Activated CD4-positive, alpha-beta T cell treated with anti-CD3 and anti-CD28 coated beads, Interleukin-2, amount 10 ng/mL, durations not matched to agents 7 days and 5 days (primary cell): ENCODE data around the gene DPP10. TPM values are rescaled to one million over a fixed set of nuclear protein-coding genes. Genes with fewer than 3 reads are reported as not detected.

ENCODE experiments used
- CTCF ChIA-PET: fragments of 350-600 bp; sonication (Branson Sonifier 250); formaldehyde crosslinking; loops from one replicate; lab custom pipeline; 2021; ENCODE audit warnings: antibody characterized with exemption; lab: Charles Lee
- POLR2A ChIA-PET: fragments of 350-600 bp; sonication (Branson Sonifier 250); formaldehyde crosslinking; loops from one replicate; lab custom pipeline; 2021; ENCODE audit warnings: antibody characterized with exemption; lab: Charles Lee
- DNase-seq: peaks from one replicate; pipeline ENCODE4 v3.0.0-alpha.2; 2020
- H3K27ac Mint-ChIP-seq: one replicate; pipeline ENCODE4 v1.8.0; 2021; ENCODE audit warnings: mild to moderate bottlenecking, moderate library complexity, mixed read lengths
- H3K27me3 Mint-ChIP-seq: one replicate; pipeline ENCODE4 v1.8.0; 2021; ENCODE audit warnings: mixed read lengths
- H3K36me3 Mint-ChIP-seq: one replicate; pipeline ENCODE4 v1.8.0; 2021; ENCODE audit warnings: low read depth, mixed read lengths
- H3K4me1 Mint-ChIP-seq: one replicate; pipeline ENCODE4 v1.8.0; 2021; ENCODE audit warnings: mixed read lengths
- H3K4me3 Mint-ChIP-seq: one replicate; pipeline ENCODE4 v1.8.0; 2021; ENCODE audit warnings: mild to moderate bottlenecking, moderate library complexity, mixed read lengths
- H3K9me3 Mint-ChIP-seq: one replicate; pipeline ENCODE4 v1.8.0; 2021; ENCODE audit warnings: mixed read lengths
- total RNA-seq, 2 experiments: library from RNA; stranded (reverse); gene quantifications; one replicate each; pipeline ENCODE4 v1.2.3, GENCODE V29; 2021

The DPP10 gene
- total RNA-seq, 2 experiments from 2014 or later = not detected

GRCh38 chr2:115481842-115482241 lies 1039.4 kb downstream of the DPP10 start:
- H3K9me3 Mint-ChIP-seq = peaks cover 6% of the 10 kb centered on the region
- H3K27me3 Mint-ChIP-seq = no peaks in the 10 kb centered on the region
- CTCF ChIA-PET = no interaction called here
- H3K4me1 Mint-ChIP-seq = no peaks in the 10 kb centered on the region
- H3K27ac Mint-ChIP-seq = no peak overlapping the region
- H3K4me3 Mint-ChIP-seq = no peak overlapping the region
- DNase-seq = no peak
- POLR2A ChIA-PET = no interaction called here
- H3K36me3 Mint-ChIP-seq = no peaks in the 10 kb centered on the region

GRCh38 chr2:115483666-115484065 lies 1041.2 kb downstream of the DPP10 start:
- no peaks in the 10 kb centered on the region for H3K27me3 Mint-ChIP-seq
- H3K4me3 Mint-ChIP-seq = no peak overlapping the region
- no peak overlapping the region for H3K27ac Mint-ChIP-seq
- ChIA-PET POLR2A (no interaction called here), CTCF (no interaction called here)
- DNase-seq = no peak
- no peaks in the 10 kb centered on the region for H3K36me3 Mint-ChIP-seq
- no peaks in the 10 kb centered on the region for H3K4me1 Mint-ChIP-seq
- peaks cover 6% of the 10 kb centered on the region for H3K9me3 Mint-ChIP-seq

- no peaks in the 10 kb centered on the region for H3K36me3 Mint-ChIP-seq
- H3K27me3 Mint-ChIP-seq = no peaks in the 10 kb centered on the region
- POLR2A ChIA-PET = no interaction called here
- H3K27ac Mint-ChIP-seq = no peak overlapping the region
- H3K9me3 Mint-ChIP-seq = peaks cover 6% of the 10 kb centered on the region
- H3K4me3 Mint-ChIP-seq = no peak overlapping the region
- DNase-seq = no peak
- H3K4me1 Mint-ChIP-seq = no peaks in the 10 kb centered on the region
- CTCF ChIA-PET = no interaction called here
These were observed 1042.0 kb downstream of the DPP10 start for GRCh38 chr2:115484486-115484885.

- Mint-ChIP-seq H3K9me3 (peaks cover 6% of the 10 kb centered on the region), H3K27me3 (no peaks in the 10 kb centered on the region), H3K27ac (no peak overlapping the region), H3K4me1 (no peaks in the 10 kb centered on the region), H3K36me3 (no peaks in the 10 kb centered on the region), H3K4me3 (no peak overlapping the region)
- CTCF ChIA-PET = no interaction called here
- DNase-seq = no peak
- POLR2A ChIA-PET = no interaction called here
These were observed 1042.5 kb downstream of the DPP10 start for GRCh38 chr2:115484983-115485382.

- Mint-ChIP-seq H3K4me1 (no peaks in the 10 kb centered on the region), H3K9me3 (peaks cover 6% of the 10 kb centered on the region), H3K4me3 (no peak overlapping the region), H3K36me3 (no peaks in the 10 kb centered on the region), H3K27ac (no peak overlapping the region), H3K27me3 (no peaks in the 10 kb centered on the region)
- DNase-seq = no peak
- POLR2A ChIA-PET = no interaction called here
- CTCF ChIA-PET = no interaction called here
These were observed 1048.8 kb downstream of the DPP10 start for GRCh38 chr2:115491186-115491793.

GRCh38 chr2:115505331-115505730 lies 1062.9 kb downstream of the DPP10 start:
- Mint-ChIP-seq H3K4me1 (no peaks in the 10 kb centered on the region), H3K27me3 (no peaks in the 10 kb centered on the region), H3K9me3 (peaks cover 7% of the 10 kb centered on the region), H3K36me3 (no peaks in the 10 kb centered on the region), H3K27ac (no peak overlapping the region), H3K4me3 (no peak overlapping the region)
- POLR2A ChIA-PET = no interaction called here
- no peak for DNase-seq
- CTCF ChIA-PET = no interaction called here

- no peaks in the 10 kb centered on the region for H3K36me3 Mint-ChIP-seq
- no peak overlapping the region for H3K4me3 Mint-ChIP-seq
- DNase-seq = no peak
- no peak overlapping the region for H3K27ac Mint-ChIP-seq
- H3K4me1 Mint-ChIP-seq = no peaks in the 10 kb centered on the region
- H3K9me3 Mint-ChIP-seq = peaks cover 10% of the 10 kb centered on the region
- ChIA-PET POLR2A (no interaction called here), CTCF (no interaction called here)
- H3K27me3 Mint-ChIP-seq = no peaks in the 10 kb centered on the region
These were observed 1078.3 kb downstream of the DPP10 start for GRCh38 chr2:115520727-115521126.

GRCh38 chr2:115524452-115524851 lies 1082.0 kb downstream of the DPP10 start:
- ChIA-PET POLR2A (no interaction called here), CTCF (no interaction called here)
- Mint-ChIP-seq H3K4me1 (no peaks in the 10 kb centered on the region), H3K27me3 (no peaks in the 10 kb centered on the region), H3K27ac (no peak overlapping the region), H3K4me3 (no peak overlapping the region), H3K9me3 (peaks cover 16% of the 10 kb centered on the region), H3K36me3 (no peaks in the 10 kb centered on the region)
- no peak for DNase-seq

- peaks cover 9% of the 10 kb centered on the region for H3K9me3 Mint-ChIP-seq
- H3K27ac Mint-ChIP-seq = no peak overlapping the region
- CTCF ChIA-PET = no interaction called here
- no peaks in the 10 kb centered on the region for H3K36me3 Mint-ChIP-seq
- H3K27me3 Mint-ChIP-seq = no peaks in the 10 kb centered on the region
- no peaks in the 10 kb centered on the region for H3K4me1 Mint-ChIP-seq
- no peak overlapping the region for H3K4me3 Mint-ChIP-seq
- no peak for DNase-seq
- POLR2A ChIA-PET = no interaction called here
These were observed 1087.2 kb downstream of the DPP10 start for GRCh38 chr2:115529627-115530026.

- Mint-ChIP-seq H3K9me3 (peaks cover 6% of the 10 kb centered on the region), H3K4me3 (no peak overlapping the region), H3K27me3 (no peaks in the 10 kb centered on the region), H3K4me1 (no peaks in the 10 kb centered on the region), H3K36me3 (no peaks in the 10 kb centered on the region), H3K27ac (no peak overlapping the region)
- ChIA-PET POLR2A (no interaction called here), CTCF (no interaction called here)
- no peak for DNase-seq
These were observed 1090.6 kb downstream of the DPP10 start for GRCh38 chr2:115533081-115533480.

- H3K27ac Mint-ChIP-seq = no peak overlapping the region
- H3K9me3 Mint-ChIP-seq = peaks cover 6% of the 10 kb centered on the region
- no peaks in the 10 kb centered on the region for H3K27me3 Mint-ChIP-seq
These were observed 1099.4 kb downstream of the DPP10 start for GRCh38 chr2:115541814-115542213.

GRCh38 chr2:115542331-115542730 lies 1099.9 kb downstream of the DPP10 start:
- DNase-seq = no peak
- POLR2A ChIA-PET = no interaction called here
- peaks cover 6% of the 10 kb centered on the region for H3K9me3 Mint-ChIP-seq
- H3K36me3 Mint-ChIP-seq = no peaks in the 10 kb centered on the region
- no peaks in the 10 kb centered on the region for H3K4me1 Mint-ChIP-seq
- H3K27ac Mint-ChIP-seq = no peak overlapping the region
- H3K27me3 Mint-ChIP-seq = no peaks in the 10 kb centered on the region
- no peak overlapping the region for H3K4me3 Mint-ChIP-seq
- CTCF ChIA-PET = no interaction called here

More at GRCh38 chr2:115541814-115542213, 1099.4 kb downstream of the DPP10 start:
- POLR2A ChIA-PET = no interaction called here
- no peaks in the 10 kb centered on the region for H3K4me1 Mint-ChIP-seq
- CTCF ChIA-PET = no interaction called here
- no peak overlapping the region for H3K4me3 Mint-ChIP-seq
- no peak for DNase-seq
- H3K36me3 Mint-ChIP-seq = no peaks in the 10 kb centered on the region

GRCh38 chr2:115543024-115543423 lies 1100.6 kb downstream of the DPP10 start:
- CTCF ChIA-PET = no interaction called here
- peaks cover 6% of the 10 kb centered on the region for H3K9me3 Mint-ChIP-seq

GRCh38 chr2:115543461-115543860 lies 1101.0 kb downstream of the DPP10 start:
- DNase-seq = no peak
- Mint-ChIP-seq H3K27me3 (no peaks in the 10 kb centered on the region), H3K9me3 (peaks cover 6% of the 10 kb centered on the region), H3K4me1 (no peaks in the 10 kb centered on the region), H3K36me3 (no peaks in the 10 kb centered on the region), H3K4me3 (no peak overlapping the region), H3K27ac (no peak overlapping the region)
- POLR2A ChIA-PET = no interaction called here
- CTCF ChIA-PET = no interaction called here

More at GRCh38 chr2:115543024-115543423, 1100.6 kb downstream of the DPP10 start:
- Mint-ChIP-seq H3K27me3 (no peaks in the 10 kb centered on the region), H3K4me1 (no peaks in the 10 kb centered on the region), H3K4me3 (no peak overlapping the region), H3K36me3 (no peaks in the 10 kb centered on the region), H3K27ac (no peak overlapping the region)
- no peak for DNase-seq
- POLR2A ChIA-PET = no interaction called here
